Activated effector memory CD4-positive, alpha-beta T cell treated with anti-CD3 and anti-CD28 coated beads, Interleukin-2, amount 50 U/mL, for 16 hours (primary cell): ENCODE data around the gene UPK3BL2.
"Not testable (repeated sequence)": the region's sequence is repeated elsewhere in the genome, so short reads cannot be mapped to it uniquely, and the experiment has no call there.

ENCODE experiments used
- DNase-seq: peaks from one replicate; pipeline ENCODE4 v3.0.0-alpha.2; 2020

UPK3BL2 gene

DNA sequence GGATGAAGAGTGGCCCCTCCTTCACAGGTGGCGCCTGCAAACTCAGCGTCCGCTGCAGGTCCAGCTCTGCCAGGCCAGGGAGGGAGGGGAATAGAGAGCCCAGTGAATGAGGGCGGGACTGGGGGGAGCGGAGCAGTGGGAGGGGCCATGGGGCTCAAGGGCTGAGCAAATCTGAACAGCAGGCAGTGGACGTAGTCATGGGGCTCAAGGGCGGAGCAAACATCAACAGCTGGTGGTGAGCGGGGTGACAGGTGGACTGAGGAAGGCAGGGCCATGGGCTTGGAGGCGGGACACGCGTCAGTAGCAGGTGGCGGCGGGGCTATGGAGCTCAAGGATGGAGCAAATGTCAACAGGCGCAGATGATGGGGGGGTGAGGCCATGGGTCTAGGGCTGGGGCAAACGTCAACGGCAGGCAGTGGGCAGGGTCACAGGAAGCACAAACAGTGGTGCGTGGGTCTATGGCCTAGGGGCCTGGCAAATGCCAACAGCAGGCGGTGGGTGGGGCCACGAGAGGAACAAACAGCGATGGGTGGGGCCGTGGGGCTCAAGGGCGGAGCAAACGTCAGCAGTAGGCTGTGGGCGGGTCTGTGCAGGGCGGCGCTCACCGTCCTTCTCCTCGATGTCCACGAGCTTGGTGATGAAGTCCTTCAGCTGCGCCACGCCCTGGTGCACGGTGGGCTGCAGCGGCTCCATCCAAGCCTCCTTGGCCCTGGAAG, 50.1 kb downstream of the UPK3BL2 start:
- DNase-seq, result not testable (repeated sequence)

DNA sequence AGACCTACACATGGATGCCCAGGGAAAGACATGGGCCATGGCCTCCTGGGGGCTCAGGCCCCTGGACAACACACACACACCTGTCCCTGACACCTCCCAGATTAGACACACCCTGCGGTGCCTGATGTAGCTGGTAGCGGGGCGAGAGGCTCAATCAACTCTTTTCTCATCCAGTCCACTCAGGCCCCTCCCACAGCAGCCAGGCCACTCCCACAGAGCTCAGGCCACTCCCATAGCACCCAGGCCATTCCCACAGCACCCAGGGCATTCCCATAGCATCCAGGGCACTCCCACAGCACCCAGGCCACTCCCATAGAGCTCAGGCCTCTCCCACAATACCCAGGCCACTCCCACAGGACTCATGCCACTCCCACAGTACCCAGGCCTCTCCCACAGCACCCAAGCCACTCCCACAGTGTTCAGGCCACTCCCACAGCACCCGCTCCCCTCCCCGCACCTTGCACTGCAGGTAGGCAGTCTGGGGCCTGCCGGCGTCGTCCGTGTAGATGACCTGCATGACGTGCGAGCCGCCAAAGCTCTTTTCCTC, 52.9 kb downstream of the UPK3BL2 start:
- peak; percentile 79 for DNase-seq
